G401 (cell line): ENCODE results near the gene FREM1. TPM values are rescaled to one million over a fixed set of nuclear protein-coding genes. Genes with fewer than 3 reads are reported as not detected.
"Not testable (repeated sequence)": the region's sequence is repeated elsewhere in the genome, so short reads cannot be mapped to it uniquely, and the experiment has no call there.

Source experiments
- DNase-seq: peaks from one replicate; pipeline ENCODE4 v3.0.0-alpha.2; 2015; ENCODE audit warnings: low spot score
- in situ Hi-C: cut with HindIII; loops from 2 replicates; pipeline ENCODE4 v1.10.0; 2016; ENCODE audit warnings: low sequenced_read_pairs, mixed read lengths
- total RNA-seq: library from RNA; depleted of rRNA; stranded (reverse); fragments of >200 nt; shearing (Covaris generic); gene quantifications from 2 replicates; pipeline ENCODE4 v1.2.3, GENCODE V29; 2014; rRNA removed

The FREM1 gene
- 0.07 and 0.37 TPM in 2 replicates for total RNA-seq

DNA sequence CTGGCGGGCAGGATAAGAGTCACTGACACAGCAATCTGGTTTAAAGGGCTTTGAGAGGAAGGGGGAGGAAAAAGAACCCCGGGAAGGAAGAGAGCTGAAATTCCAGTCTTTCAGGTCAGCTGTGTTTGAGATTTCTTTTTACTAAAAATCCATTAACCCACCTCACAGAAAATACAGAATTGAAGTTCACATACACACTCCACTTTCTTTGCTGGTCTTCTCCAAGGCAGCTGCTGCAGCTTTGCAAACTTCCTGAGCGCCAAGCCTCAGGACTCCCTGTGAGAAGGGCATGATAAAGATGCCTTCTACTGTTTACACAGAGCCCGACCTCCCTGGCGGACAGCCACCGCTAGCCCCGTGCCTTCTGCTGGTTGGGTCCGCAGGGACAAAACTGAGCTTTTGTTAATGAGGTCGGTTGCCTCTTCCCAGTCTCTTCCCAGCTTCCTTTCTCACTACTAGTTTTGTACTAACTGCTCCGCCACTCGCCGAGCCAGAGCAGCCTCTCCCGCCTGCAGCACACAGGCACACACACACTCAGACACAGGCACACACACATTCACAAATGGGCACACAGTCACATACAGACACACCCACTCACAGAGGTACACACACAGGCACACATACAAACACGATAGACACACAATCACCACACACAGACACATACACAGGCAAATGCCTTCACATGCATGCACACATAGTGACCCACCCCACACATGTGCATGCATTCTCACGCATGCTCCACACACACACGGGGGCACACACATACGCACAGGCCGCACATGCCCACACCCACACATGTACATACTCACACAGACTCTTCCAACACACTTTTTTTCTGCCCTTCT lies at the start of gene FREM1:
Gene FREM1 (minus strand): TSS at position 468 of the 845 bp plus-strand sequence. CDS start 41,451 bp downstream, outside the sequence.
- in situ Hi-C loops, result no loop called here
- DNase-seq, result peak; percentile 86

- in situ Hi-C loops, result no loop called here
- DNase-seq, result peak; percentile 1
These were observed 48.8 kb upstream of the FREM1 start for GRCh38 chr9:14958989-14959388.

- in situ Hi-C loops, result no loop called here
- no peak for DNase-seq
These were observed 46.9 kb upstream of the FREM1 start for GRCh38 chr9:14957109-14957508.

- in situ Hi-C loops, result no loop called here
- no peak for DNase-seq
These were observed 46.0 kb upstream of the FREM1 start for GRCh38 chr9:14956208-14956607.

GRCh38 chr9:14945351-14945750 lies 35.1 kb upstream of the FREM1 start:
- no peak for DNase-seq
- in situ Hi-C loops, result no loop called here

GRCh38 chr9:14941501-14942405 lies 31.5 kb upstream of the FREM1 start:
- DNase-seq, result no peak
- in situ Hi-C loops, result no loop called here

DNA sequence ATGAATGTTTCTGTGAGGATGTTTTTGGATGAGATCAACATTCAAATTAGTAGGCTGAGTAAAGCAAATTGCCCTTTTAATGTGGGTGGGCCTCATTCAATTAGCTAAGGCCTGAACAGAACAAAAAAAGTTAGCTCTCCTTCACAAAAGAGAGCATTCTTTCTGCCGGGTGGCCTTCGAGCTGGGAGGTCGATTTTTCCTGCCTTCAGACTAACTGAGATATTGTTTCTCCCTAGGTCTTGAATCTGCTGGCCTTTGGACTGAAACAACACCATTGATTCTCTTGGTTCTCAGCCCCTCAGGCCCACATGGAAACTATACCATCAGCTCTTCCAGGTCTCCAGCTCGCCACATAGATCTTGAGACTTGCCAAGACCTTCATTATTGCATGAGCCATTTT lies 29.1 kb upstream of the FREM1 start:
- in situ Hi-C loops, result no loop called here

DNA sequence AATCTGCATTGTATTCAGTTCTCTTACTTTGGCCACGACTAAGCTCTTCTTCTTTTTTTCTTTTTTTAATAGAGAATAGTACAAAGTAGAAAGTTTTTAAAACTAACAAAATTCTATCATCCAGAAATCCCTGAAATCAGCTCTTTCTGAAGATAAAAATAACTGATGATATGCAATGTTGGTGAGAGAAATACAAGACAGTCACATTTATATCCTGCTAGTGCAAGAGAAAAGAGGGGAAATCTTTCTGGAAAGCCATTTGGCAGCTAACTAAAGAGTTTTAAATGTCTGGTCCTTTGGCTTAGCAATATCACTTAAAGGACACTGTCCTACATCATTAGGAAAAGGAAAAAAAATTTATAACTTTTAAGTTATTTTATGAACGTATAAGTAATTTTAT lies 27.0 kb upstream of the FREM1 start:
- DNase-seq, result no peak
- in situ Hi-C loops, result no loop called here

More for the DNA sequence above, 29.1 kb upstream of the FREM1 start:
- no peak for DNase-seq

DNA sequence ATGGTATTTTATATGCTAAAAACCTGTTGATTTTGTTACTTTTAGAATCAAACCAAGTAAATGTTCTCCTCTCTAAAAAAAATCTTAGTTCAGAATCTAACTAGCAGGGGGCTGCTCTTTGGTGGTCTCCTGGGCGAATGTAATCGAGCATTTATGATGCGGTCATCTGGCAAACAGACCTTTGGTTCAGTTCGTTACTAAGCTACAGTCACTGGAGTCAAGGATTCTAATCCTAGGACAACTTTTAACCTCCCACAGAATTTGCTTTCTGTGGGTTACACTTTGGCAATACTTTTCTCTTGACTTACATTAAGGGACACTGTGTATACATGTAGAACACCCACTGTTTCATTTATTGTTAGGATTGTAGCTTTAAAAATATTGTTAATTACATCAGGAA lies 26.3 kb upstream of the FREM1 start:
- in situ Hi-C loops, result no loop called here

GRCh38 chr9:14935964-14936363 lies 25.7 kb upstream of the FREM1 start:
- in situ Hi-C loops, result no loop called here
- peak; percentile 22 for DNase-seq

More for the DNA sequence above, 26.3 kb upstream of the FREM1 start:
- no peak for DNase-seq

DNA sequence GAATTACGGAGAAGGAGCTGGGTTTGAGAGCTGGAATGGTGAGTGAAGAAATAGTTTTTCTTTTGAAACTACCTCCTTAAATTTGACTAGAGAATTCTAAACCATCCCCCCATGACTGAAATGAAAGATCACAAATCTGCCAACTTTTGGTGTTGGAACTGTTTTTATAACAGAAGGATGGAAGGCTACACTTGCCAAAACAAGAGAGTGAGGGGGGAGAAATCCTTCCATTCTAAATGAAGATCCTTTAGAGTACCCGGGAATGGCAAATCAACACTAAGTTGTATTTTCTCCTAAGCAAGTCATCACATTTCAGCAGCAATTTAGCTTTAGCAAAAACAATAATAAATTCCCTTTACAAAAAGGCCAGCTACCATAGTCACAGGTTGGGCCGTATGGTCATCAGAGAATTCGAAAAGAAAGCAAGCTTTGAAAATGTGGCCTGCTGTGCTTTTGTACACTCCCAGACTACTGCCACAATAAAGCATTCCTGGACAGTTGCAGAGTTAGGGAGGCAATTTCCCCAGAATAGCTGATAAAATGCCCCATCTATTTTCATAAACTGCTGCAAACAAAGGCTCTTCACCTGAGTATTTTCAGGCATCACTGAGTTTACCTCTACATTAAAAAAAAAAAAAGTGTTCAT lies 25.0 kb upstream of the FREM1 start:
- in situ Hi-C loops, result no loop called here
- DNase-seq, result peak; percentile 90

GRCh38 chr9:14932641-14933040 lies 22.4 kb upstream of the FREM1 start:
- in situ Hi-C loops, result no loop called here
- no peak for DNase-seq

DNA sequence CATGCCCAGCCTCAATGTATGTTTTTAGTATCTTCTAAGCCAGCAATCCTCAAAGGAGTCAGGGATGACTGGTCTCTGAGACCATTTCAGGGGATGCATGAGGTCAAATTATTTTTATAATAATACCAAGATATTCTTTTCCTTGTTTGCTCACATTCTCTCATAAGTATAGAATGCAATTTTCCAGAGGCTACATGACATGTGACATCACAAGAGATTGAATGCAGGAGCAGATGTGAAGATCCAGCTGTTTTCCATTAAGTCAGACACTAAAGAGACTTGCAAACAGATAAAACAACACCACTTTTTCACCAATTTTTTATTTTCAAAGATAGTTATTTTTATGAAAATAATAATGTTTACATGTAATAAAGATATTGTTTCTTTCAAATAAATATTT lies 22.0 kb upstream of the FREM1 start:
- in situ Hi-C loops, result no loop called here

GRCh38 chr9:14926941-14927624 lies 16.9 kb upstream of the FREM1 start:
- in situ Hi-C loops, result no loop called here
- DNase-seq, result no peak

More for the DNA sequence above, 22.0 kb upstream of the FREM1 start:
- DNase-seq, result no peak

DNA sequence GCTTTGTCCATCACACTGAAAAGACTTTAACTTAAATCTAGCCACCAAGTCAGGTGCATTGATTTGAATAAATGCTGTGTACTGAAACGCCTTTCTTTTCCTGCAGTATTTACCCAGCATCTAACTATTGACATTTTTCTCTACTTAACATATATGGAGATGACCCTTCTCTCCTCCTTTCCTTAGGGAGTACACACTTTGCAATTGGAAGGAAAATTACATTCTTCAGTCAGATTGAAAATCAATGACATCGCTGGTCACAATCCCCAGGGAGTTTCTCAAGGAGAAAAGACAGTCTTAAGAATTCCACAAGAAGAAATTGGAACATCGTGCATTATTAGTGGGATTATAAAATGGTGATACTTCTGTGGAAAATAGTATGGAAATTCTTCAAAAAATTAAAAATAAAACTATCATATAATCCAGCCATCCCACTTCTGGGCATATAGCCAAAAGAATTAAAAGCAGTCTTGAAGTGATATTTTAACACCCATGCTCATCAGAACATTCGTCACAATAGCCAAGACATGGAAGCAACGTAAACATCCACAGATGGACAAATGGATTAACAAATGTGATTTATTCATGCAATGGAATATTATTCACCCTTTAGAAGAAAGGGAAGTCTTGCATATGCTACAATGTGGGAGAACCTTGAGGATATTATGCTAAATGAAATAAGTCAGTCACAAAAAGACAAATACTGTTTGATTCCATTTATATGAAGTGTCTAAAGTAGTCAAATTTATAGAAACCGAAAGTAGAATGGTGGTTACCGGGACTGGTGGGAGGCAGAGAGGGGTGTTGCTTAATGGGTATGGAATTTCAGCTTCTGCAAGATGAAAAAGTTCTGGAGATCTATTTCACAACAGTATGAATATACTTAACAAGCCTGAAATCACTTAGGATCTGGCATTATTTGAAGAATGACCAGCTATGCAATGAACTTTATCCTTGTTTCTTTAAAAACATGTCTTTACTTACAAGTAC lies 14.3 kb upstream of the FREM1 start:
- in situ Hi-C loops, result no loop called here
- no peak for DNase-seq

DNA sequence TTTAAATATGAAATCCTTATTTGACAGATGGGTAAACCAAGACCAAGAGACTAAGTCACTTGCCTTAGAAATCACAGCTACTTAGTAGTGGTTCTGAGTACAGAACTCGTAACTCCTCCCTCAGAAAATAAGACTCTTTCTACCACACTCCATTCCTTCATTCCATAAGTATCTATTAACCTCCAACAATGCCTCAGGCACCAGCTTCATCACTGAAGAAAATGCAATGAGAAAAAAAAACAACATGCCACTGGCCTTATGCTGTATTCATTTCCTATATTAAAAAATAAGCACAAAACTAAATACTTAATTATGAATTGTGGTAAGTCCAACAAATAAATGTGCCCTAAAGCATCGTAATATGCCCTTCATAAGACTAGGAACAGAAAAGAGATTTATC lies 13.5 kb upstream of the FREM1 start:
- in situ Hi-C loops, result no loop called here
- DNase-seq, result no peak

- DNase-seq, in situ Hi-C loops: not testable (repeated sequence)
These were observed 10.6 kb upstream of the FREM1 start for GRCh38 chr9:14920805-14921204.

GRCh38 chr9:14913366-14913765 lies 3.1 kb upstream of the FREM1 start:
- DNase-seq, result no peak
- in situ Hi-C loops, result no loop called here
